Liver (tissue), 3 donors: ENCODE data around the gene DCUN1D3.

Experiments
- CTCF ChIP-seq: fragments of 150-350 bp; IDR thresholded peaks from 2 replicates; pipeline ENCODE4 v1.5.1; 2017; ENCODE audit warnings: improper control_type of control experiment, low read depth, low read length; ENCODE audit not compliant: missing input control
- GABPA ChIP-seq, 2 donors: IDR thresholded peaks in 1 of 2; conservative IDR thresholded peaks in 1 of 2; 2 replicates each; pipeline ENCODE4 v1.6.1; 2016; ENCODE audit warnings: antibody characterized with exemption in 2 of 2, mild to moderate bottlenecking in 1 of 2, moderate library complexity in 1 of 2
- HNF4G ChIP-seq: IDR thresholded peaks from 2 replicates; pipeline ENCODE4 v1.6.1; 2016; ENCODE audit warnings: antibody characterized with exemption
- JUND ChIP-seq, 2 donors: IDR thresholded peaks; 2 replicates each; pipeline ENCODE4 v1.6.1; 2016; ENCODE audit warnings: antibody characterized with exemption in 2 of 2
- MAX ChIP-seq: IDR thresholded peaks from 2 replicates; pipeline ENCODE4 v1.6.1; 2016; ENCODE audit warnings: antibody characterized with exemption
- REST ChIP-seq: IDR thresholded peaks from 2 replicates; pipeline ENCODE4 v1.6.1; 2016; ENCODE audit warnings: antibody characterized with exemption, mild to moderate bottlenecking
- SP1 ChIP-seq: IDR thresholded peaks from 2 replicates; pipeline ENCODE4 v1.6.1; 2018; ENCODE audit warnings: antibody characterized with exemption, mild to moderate bottlenecking
- TAF1 ChIP-seq: conservative IDR thresholded peaks from 2 replicates; pipeline ENCODE4 v1.6.1; 2016; ENCODE audit warnings: antibody characterized with exemption, mild to moderate bottlenecking
- YY1 ChIP-seq: IDR thresholded peaks from 2 replicates; pipeline ENCODE4 v1.6.1; 2016; ENCODE audit warnings: antibody characterized with exemption, mild to moderate bottlenecking
- ZBTB33 ChIP-seq: IDR thresholded peaks from 2 replicates; pipeline ENCODE4 v1.6.1; 2016; ENCODE audit warnings: antibody characterized with exemption
- donor health status: healthy.
- donor health status: healthy.

DNA sequence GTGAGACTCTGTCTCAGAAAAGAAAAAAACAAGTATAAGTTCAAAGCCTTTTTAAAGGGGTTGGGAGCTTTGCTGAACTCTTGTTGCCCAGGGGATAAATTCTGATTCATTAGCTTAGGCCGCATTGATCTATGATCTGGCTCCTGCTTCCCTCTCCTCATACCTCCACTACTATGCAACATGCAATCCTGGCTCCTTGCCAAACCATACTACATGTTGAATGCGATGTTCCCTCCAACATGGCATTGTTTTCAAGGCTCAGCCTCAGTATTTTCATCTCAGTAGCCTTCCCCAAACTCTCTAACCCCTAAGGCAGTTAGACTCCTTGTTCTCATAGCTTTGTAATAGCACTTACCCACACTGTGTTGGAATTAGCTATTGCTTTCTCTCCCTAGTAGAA lies 87.6 kb downstream of the DCUN1D3 start:
- no peak for TF ChIP-seq YY1
- TF ChIP-seq MAX = no peak
- TF ChIP-seq CTCF = no peak
- TF ChIP-seq JUND (IDR thresholded peaks at IDR 0.05) = no peak
- TF ChIP-seq REST = no peak
- no peak for TF ChIP-seq ZBTB33
- no peak for TF ChIP-seq HNF4G
- TF ChIP-seq TAF1 = no peak
- TF ChIP-seq GABPA (IDR thresholded peaks at IDR 0.05 in 1 of 2, conservative IDR thresholded peaks at IDR 0.05 in 1 of 2) = no peak
- TF ChIP-seq SP1 = no peak
